ENCODE results near the gene SF3A1. TPM values are rescaled to one million over a fixed set of nuclear protein-coding genes. Genes with fewer than 3 reads are reported as not detected.

Gene SF3A1
- total RNA-seq, 1 donor from 2014 or later = 31.4 TPM

DNA sequence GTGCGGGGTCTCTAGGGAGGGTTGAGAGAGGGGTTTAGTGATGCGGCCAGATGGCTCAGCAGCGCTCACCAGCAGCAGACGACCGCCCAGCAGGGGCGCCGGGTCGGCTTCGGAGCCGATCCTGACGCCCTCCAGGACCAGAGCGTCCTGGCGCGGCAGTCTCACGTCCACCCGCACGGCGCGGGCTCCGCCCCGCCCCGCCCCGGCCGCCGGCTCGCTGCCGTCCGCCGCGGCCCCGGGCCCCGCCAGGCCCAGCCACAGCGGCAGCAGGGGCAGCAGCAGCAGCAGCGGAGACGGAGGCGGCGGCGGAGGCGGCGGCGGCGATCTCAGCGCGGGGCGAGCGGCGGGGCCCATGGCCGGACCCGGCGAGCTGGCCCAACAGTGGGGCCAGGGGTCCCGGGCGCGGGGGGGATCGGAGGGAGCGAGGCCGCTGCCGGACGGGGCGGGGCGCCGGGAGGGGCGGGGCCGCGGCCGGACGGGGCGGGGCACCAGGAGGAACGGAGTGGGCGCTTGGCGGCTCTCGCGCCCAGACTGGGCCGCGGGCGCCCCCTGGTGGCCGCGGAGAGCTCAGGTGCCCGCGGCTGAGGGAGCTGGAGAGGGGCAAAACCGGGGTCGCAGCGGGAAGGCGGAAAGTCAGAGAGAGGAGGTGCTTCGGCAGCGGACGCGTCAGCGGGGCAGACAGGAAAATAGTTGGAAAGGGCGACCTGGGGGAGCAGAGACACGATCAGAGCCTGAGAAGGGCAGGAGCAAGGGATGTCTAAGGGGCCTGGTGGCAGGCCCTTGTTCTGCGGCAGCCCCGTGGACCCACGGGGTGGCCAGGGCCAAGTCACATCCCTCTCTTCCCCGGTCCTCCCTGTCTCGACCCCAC is 30.5 kb upstream of the SF3A1 start, which contains the start of gene RNF215:
RNF215 (minus strand) TSS at position 452 of the 868 bp plus-strand sequence; CDS start at position 354, 98 bp downstream.
- DNase-seq = peak; percentile 92

GRCh38 chr22:30386608-30386959 is 29.9 kb upstream of the SF3A1 start:
- no peak for DNase-seq

DNA sequence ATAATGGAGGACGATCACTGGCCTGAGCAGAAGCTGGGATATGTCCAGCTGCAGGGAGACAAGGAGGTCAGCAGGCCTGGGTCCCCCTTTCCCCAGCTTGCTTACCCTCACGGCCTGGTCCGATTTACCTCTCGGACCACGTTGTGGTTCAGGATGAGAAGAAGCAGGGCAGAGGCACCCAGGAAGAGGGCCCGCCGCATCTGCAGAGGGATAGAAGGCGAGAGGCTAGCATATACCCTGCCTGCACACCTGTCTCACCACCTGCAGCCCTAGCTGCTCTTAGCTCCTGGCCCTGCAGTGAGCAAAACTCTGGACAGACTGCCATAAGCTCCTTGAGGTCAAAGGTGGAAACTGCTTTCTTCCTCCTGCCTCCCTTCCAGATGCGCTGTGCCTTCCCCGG is 29.2 kb upstream of the SF3A1 start:
- DNase-seq = no peak

DNA sequence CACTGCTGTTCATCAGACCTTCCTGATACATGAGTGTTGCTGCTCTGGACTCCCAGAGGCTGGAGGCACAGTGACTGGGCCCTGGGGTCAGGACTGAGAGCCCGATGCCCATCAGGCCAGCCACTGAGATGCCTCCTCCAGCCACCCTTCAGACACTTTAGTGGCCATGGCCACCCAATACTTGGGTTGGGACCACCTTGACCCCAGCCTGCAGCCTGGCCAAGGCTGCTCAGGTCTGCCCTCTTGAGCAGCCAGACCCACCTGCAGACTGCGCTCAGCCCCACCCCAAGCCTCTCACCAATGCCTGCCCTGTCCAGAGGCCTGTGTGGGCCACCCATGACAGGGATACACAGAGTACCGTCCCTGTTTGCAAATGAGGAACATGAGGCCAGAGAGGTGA is 26.4 kb upstream of the SF3A1 start:
- no peak for DNase-seq

DNA sequence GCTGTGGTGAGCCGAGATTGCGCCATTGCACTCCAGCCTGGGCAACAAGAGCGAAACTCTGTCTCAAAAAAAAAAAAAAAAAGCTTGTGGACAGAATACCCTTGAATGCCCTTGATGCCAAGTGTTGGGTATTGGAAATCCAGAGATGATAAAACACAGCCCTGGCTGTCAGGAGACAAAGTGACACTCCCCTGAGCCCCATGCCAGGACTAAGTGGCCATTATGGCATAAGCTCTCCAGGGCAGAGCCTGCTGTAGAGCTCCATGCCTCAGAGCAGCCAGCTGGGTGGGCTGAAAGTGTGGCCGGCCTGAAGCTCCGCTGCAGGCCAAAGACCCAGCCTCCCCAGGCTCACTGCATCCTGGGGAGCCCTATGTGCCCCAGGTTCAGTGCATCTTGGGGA is 25.6 kb upstream of the SF3A1 start:
- no peak for DNase-seq

- DNase-seq = no peak
These were observed 24.6 kb upstream of the SF3A1 start for GRCh38 chr22:30381264-30381663.

DNA sequence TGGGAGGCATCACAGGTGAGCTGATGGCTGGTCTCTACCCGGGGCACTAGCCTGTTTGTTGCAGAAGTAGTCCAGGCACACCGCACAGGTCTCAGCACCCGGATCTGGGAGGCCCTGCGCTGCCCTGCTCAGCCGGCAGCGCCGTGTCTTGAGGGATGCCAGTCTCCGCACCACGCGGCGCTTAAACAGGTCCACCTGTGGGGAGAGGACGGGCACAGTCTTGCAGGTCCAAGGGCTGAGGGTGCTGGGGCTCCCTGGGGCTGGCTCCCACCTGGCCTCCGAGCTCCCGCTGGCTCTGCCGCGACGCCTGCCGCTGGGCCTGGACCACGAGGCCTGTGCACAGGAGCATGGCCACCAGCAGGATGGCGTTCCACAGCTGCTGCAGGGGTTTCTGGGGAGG is 23.3 kb upstream of the SF3A1 start:
- no peak for DNase-seq

GRCh38 chr22:30375312-30375849 is 18.7 kb upstream of the SF3A1 start:
- DNase-seq = no peak

DNA sequence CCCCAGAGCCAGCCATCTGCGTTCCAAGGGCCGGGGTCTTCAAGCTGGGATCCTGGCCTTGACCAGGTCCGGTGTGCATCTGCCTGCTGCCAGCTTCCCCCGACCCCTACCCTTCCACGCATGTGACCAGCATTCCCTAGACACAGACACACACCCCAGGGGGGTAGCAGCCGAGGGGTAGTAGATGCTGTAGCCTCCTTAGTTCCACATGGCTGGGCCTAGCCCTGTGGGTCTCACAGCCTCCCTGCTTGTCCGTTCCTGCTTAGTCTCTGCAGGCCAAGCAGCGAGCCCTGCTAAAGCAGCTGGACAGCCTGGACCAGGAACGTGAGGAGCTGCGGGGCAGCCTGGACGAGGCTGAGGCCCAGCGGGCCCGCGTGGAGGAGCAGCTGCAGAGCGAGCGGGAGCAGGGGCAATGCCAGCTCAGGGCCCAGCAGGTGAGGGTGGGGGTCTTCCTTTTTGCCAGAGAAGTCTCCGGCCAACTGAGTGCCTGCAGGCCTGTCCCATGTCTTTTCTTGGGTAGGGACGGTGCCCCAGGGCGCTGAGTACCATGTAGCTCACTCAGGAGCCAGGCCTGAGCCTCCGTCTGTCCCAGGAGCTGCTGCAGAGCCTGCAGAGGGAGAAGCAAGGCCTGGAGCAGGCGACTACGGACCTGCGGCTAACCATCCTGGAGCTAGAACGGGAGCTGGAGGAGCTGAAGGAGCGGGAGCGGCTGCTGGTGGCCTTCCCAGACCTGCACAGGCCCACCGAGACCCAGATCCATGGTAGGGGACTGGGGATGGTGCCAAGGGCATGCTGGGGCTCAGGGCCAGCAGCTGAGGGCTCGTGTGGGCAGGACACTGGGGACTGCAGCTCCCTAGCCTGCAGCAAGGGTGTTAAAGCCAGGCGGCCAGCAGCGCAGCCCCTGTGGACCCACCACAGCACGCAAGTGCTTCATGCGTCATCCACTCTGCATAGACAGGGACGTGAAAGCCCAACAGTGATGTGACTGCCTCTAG is 16.9 kb upstream of the SF3A1 start:
- DNase-seq = no peak

- no peak for DNase-seq
These were observed 16.2 kb upstream of the SF3A1 start for GRCh38 chr22:30372915-30373314.

GRCh38 chr22:30371981-30372380 is 15.3 kb upstream of the SF3A1 start:
- DNase-seq = no peak

DNA sequence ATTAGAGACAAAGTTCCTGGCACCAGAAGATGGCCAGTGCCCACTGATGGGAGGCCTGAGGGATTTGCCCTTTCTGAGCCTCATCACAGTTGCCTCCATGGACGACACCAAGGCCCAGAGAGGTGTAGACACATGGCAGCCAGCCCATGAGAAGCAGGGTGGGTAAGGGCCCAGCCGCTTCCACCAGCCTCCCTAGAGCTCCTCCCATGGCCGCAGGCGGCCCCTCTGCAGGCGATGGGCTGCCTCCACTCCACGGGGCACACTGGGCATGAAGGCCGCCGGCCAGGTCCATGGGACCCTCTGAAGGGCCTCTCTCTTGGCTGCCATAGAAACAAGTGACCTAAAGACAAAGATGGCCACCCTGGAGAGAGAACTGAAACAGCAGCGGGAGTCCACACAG is 14.6 kb upstream of the SF3A1 start:
- DNase-seq = no peak

DNA sequence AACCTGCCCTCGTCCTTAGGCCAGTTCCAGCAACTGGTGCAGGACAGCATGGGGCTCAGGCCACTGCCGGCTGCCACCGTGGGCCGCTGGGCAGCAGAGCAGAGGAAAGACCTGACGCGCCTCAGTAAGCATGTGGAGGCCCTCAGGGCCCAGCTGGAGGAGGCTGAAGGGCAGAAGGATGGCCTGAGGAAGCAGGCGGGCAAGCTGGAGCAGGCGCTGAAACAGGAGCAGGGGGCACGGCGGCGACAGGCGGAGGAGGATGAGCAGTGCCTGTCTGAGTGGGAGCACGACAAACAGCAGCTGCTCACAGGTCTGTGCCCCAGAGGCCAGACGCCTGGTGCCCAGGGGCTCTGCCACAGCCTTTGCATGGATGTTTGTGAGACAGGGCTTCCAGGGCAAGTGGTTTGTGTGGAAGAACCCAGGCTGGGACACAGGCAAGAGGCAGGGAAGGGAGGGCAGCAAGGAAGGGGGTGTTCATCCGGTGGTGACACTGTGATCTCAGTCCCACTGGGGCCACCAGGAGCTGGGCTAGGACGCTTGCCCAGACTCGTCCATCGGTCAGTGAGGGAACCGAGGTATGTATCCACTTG is 14.0 kb upstream of the SF3A1 start:
- peak; percentile 45 for DNase-seq

GRCh38 chr22:30368420-30368819 is 11.7 kb upstream of the SF3A1 start:
- no peak for DNase-seq

- no peak for DNase-seq
These were observed 9.2 kb upstream of the SF3A1 start for GRCh38 chr22:30365891-30366290.

DNA sequence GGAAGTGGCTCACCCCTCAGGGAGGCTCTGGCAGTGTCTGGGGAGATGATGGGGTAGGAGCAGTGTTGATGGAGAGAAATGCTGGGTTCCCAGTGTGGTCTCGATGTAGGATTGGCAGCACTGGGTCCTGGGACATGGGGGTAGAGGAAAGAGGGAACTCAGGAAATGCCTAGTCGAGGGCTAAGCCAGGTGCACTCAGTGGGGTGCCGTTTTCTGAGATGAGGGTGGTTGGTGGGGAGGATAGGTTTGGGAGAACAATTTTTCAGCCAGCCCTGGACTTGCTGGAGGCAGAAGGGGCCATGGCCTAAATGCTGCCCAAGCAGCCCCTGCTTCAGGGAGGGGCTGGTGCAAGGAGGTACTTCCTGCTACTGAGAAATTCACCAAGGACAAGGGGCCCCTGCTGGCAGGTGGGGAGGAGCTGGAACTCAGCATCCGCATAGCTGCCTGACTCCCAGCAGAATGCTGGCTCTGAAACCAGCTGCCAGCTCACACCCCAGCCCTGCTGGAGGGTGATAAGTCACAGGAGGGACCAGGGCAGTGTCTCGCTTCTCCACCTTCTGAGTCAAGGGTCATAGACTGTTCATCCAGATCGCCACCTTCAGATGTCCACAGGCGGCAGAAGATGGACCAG is 6.1 kb upstream of the SF3A1 start:
- DNase-seq = no peak

DNA sequence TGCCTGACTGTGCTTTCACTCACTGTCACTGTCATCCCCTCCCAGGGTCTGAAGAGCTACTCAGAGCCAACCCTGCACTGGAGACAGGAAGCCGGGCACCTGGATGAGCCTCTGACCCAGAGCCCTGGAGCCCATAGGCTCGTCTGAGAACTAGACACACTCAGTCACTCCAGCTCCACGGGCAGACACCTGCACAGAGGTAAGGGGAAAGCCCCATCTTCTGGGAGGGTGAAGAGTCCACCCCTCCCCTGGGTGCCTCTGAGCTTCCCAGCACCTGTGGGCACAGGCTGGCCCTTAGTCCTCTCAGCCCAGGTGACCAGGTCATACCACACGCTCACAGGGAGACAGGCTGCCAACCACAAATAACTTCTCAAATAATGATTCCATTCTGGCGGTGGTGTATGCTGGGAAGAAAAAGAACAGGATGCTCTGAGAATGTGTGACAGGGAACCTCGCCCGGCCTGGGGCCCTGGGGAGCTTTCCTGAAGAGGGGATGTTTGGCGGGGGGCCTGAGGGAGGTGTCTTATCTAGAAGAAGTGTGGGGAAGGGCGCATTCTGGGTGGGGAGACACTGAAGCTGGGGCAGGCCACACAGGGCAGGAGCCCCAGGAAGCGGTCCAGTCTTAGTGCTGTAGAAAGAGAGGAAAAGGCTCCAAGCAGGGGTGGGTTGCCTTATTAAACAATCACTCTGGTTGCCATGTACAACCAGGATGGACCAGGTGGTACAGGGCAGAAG is 5.4 kb upstream of the SF3A1 start:
- DNase-seq = no peak

DNA sequence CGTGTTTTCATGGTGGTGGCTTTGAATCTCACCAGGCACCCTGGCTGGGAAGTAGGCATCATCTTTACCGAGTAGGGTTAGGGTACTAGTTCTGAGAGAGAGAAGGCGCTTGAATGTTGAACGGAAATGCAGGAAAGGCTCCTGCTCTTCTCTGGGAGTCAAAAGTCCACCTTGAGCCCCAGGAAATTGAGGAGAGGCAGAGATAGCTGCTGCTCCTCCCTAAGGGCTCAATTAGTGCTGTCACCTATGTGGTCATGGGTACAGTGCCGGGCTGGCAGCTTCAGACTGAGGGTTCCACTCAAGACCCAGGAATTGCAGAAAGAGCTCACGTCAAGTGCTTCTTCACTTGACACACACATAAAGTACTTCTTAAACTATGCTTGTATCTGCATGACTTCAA is 1.8 kb upstream of the SF3A1 start:
- no peak for DNase-seq

- no peak for DNase-seq
These were observed 1.0 kb upstream of the SF3A1 start for GRCh38 chr22:30357650-30358215.

- no peak for DNase-seq
These were observed 509 bp upstream of the SF3A1 start for GRCh38 chr22:30357236-30357570.

DNA sequence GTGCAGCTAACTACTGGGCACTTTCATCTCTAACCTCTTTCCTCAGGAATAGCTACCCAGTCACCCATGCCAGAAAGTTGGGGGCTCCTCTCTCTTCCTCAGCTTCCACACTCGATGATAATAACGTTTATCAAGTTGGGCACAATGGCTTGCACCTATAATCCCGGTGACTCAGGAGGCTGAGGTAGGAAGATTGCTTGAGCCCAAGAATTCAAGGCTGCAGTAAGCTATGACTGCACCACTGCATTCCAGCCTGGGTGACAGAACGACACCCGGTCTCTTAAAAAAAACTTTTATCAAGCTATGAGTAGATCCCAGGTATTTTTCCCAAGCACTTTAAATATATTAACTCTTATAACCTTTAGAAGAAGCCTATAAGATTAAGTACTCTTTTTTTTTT is 2.0 kb downstream of the SF3A1 start:
- no peak for DNase-seq

All from tongue (tissue), 2 donors.